Endothelial cell of hepatic sinusoid (primary cell): ENCODE results near the gene BHLHA9.
"Not testable (repeated sequence)": the region's sequence is repeated elsewhere in the genome, so short reads cannot be mapped to it uniquely, and the experiment has no call there.

Source experiments
- in situ Hi-C: cut with HindIII; loops from 2 replicates; pipeline ENCODE4 v1.10.0; 2017; ENCODE audit warnings: low sequenced_read_pairs

BHLHA9 gene

DNA sequence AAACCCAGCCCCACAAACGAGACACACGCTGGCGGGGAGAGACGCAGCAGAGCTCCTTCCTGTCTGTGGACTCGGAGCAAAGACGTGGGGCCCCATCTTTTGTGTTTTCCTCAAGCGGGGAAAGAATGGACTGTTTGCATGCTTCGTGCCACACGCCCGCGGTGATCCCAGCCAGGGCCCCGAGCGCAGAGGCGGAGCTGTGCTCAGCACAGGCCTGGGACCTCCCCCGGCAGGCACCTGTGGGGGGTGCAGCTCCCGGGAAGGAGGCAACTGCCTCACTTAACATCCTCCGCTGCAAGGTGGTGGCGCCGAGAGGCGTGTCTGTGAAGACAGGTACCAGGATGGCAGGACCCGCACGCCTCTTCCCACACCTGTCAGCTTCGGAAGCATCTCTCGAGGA is 28.4 kb downstream of the BHLHA9 start:
- in situ Hi-C loops: no loop called here

DNA sequence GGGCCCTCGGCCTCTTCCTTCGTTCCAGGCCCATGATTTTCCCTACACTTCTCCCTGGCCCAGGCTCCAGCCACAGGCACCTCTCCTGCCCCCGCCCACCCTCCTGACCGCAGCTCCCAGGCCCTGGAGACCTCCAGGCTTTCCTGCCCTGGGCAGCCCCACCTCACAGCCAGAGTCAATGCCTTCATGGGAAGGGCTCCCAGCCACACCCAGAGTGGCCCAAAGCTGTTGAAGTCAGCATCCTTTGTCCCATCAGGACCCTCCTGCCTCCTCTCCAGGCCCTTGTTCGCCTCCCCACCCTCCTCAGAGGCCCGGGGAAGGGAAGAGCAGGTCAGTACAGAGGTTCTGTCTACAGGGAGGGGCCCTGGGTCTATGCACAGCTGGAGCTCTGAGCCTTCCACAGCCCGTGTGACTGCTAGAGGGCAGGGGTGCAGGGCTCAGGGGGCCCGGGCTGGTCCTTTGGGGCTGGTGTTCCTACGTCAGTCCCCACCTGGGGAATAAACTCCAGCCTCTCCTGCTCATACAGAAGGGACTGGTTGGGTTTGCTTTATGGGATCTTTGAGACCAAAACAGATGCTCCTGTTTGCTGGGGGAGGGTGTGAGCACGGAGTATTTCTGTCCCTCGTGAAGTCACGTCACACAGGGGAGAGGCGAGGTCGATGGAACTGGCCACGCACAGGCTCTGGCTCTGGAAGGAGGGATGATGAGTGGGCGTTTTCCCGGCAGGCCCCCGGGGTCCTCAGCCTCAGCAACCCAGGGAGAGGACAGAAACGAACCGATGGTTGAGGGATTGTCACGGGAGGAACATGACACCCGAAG is 29.5 kb downstream of the BHLHA9 start:
- in situ Hi-C loops: no loop called here

DNA sequence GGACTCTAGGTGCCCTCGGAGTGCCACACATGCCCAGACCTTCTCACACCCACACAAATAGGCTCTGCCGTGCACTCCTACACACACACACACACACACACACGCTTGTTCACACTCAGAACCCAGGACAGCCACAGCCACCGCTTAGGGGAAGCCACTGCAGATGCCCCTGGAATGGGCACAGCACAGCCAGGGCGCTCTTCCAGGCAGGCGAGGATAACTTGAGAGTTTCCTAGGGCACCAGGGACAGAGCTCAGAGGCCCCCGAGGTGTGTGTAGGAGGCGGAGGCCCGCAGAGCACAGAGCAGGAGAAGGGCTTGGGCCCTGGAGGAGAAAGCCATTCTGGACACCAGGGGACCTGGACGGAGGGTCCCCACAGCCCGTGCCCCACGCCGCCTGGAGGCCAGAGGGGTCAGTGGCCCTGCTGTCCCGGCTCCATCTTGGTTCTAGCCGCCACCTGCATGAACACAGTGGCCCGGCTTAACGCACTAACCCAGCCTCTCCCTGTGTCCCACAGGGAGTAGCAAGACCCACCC is 30.2 kb downstream of the BHLHA9 start:
- in situ Hi-C loops: no loop called here

DNA sequence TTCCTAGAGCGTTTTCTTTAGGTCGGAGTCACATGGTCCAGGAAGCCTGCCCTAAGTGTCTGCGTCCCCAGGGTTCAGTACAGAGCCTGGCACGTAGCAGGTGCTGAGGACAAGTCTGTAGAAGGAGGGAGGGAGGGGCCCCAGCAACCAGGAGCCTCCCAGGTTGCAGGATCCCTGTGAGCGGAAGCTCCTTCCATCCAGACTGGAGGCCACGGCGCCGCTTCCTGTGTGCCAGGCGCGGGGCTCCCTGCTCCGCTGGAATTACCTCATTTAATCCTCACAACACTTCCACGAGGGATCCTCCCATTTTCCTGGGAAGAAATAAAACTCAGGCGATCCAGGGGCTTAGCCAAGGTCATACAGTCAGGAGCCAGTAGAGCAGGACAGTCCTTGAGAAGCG is 31.3 kb downstream of the BHLHA9 start:
- in situ Hi-C loops: no loop called here

DNA sequence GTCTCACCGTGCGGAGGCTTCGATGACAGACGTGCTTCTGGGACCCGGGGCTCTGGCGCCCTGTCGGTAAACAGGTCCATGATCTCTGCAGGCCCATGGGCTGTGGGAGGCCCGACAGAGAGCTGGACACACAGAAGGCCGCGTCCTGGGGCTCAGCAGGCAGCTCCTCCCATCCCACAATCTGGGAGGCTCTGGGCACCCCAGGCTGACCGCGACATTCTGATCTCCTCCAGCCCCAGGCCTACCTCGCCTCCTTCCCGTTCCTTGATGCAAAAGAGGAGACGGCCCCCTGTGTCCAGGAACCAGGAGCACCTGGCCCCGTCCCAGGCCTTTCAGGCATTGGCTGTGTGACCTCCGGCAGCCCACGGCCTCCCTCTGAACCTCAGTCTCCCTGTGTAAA is 32.5 kb downstream of the BHLHA9 start:
- in situ Hi-C loops: no loop called here

DNA sequence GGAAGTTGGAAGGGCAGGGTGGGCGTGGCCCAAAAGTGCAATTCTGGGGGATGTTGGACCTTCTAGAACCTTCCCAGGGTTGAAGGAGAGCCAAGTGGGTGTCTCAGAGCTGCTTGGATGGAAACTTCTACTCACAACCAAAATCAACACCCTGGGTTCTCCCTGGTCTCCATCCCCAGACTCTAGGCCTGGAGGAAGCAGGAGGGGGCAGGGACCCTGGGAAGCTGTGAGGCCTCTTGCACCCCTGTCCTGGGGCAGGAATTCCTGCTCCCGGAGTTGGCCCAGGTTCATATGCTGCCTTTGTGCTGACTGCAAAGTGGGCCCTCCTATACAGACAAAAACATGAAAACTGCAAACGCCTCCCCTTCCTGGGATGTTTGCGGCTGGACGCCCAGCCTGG is 34.3 kb downstream of the BHLHA9 start:
- in situ Hi-C loops: no loop called here

DNA sequence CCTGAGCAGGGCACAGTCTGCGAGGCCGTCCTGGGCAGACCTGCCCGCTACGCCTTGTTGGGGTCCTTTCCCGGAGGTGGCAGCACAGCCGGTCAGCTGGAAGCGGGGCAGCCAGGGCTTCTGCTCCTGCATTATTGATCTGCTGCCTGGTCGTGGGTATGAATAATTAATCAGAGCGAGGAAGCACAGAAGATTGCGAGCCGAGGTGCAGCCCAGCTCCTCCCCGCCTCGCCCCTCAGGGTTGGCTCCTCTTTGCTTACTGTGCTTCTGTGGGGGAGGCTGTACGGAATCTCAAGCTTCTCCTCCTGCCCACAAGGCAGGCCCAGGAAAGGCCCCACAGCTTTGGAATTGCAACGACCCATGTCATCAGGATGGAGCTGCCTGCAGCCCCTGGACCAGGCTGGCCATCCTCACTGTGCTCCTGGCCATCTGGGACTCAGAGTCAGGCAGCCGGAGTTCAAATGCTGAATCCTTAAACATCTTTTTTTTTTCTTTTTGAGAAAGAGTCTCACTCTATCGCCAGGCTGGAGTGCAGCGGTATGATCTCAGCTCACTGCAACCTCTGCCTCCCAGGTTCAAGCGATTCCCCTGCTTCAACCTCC is 34.8 kb downstream of the BHLHA9 start:
- in situ Hi-C loops: no loop called here

DNA sequence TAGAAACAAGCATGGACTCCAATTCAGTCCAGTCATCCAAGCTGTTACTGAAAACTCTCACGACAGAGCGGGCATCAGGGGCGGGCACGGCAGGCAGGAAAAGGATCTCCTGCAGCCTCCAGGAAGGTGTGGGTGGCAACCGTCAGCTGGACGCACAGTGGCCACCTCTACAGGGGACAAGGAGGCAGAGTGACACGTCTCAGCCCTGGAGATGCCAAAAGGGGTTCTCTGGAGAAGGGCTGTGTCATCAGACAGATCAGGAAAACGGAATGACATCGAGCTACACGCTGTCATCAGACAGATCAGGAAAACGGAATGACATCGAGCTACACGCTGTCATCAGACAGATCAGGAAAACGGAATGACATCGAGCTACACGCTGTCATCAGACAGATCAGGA is 37.6 kb downstream of the BHLHA9 start:
- in situ Hi-C loops: not testable (repeated sequence)

DNA sequence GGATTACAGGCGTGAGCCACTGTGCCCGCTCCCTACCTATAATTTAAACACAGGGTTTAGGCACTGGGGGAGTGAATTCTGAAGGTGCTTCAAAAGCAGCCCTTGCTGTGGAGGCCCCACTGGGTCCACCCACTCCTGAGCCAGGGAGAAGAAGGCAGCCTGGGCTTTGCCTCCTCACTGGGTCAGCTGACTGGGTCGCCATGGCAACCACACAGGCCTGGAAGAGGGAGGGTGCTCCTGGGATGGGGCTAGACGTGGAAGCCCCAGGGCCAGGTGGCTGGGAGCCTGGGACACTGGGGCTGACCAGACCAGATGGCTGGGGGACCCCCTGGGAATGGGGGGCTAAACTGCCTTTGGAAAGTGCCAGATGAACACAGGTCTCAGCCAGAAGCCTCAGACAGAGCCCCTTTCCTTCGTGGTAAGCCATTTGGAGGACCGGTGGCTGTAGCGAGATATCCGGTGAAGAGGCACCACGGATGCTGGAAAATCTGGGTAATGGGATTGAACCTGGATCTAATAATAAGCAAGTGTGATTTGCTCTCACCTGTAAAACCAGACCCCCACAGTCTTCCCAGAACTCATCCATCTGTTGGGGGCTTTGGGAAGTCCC is 42.1 kb downstream of the BHLHA9 start:
- in situ Hi-C loops: no loop called here

DNA sequence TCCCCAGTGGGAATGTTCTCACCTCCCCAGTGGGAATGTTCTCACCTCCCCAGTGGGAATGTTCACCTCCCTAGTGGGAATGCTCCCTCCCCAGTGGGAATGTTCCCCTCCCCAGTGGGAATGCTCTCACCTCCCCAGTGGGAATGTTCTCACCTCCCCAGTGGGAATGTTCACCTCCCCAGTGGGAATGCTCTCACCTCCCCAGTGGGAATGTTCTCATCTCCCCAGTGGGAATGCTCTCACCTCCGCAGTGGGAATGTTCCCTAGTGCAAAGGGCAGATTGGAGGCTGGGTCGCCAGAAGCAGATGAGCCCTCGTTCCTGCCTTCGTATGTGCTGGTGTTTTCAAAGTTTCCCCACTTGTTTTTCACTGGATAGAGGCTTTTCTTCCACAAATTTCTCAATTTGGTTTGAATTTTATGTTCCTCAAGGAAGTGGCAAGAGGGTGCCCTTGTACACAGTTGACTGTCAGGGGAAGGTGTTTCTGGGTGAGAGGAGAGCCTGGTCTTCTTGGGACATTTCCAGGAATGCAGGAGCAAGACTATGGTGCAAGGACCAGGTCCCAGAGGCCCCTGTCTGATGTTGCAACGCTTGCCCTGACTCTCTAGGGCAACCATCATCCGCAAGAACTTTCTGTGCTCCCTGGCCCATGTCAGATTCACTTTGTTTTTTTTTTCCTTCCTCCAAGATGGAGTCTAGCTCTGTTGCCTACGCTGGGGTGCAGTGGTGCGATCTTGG is 43.2 kb downstream of the BHLHA9 start:
- in situ Hi-C loops: no loop called here

DNA sequence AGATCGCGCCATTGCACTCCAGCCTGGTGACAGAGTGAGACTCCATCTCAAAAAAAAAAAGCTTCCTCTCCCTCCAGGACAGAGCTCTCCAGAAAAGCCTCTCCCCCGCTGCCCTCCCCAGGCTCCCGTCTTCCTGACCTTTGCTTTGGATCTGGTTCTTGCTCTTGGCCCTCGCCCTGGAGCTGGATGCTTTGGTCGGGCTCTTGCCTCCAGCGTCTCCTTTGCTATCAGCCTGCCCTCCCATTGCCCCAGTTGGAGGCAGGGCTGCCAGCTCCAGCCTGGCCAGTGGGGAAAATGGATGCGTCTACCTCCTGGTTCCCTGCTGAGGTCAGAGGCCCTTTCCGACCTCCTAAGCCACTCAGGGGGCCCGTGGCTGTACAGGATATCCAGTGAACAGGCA is 45.2 kb downstream of the BHLHA9 start:
- in situ Hi-C loops: loop anchor here (5.0 kb wide), 1 partner anchor 43 kb away; the partner anchor contains the start of gene BHLHA9

DNA sequence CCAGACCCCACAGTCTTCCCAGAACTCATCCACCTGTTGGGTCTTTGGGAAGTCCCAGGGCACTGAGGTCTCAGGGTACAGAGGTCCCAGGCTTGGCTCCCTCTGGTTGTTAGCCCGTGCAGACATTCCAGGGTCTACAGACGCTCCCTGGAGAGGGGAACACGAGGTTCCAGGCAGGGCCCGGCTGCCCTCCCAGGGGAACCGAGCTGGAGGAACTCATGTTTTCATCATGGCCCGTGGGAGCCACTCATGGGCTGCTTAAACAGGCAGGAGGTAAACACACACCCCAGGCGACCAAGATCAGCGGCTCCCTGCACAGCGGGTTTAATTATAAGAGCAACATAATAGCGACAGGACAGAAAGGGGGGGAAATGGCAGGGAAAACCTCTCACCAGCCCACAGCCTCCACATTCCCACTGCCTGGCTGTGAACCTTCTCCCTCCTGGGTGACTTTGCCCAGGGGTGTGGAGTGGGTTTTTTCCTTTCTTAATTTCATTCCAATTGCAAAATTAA is 45.7 kb downstream of the BHLHA9 start:
- in situ Hi-C loops: loop anchor here (5.0 kb wide), 1 partner anchor 44 kb away; the partner anchor contains the start of gene BHLHA9
